ENCODE data around the gene ADARB1.
"Not testable (repeated sequence)": the region's sequence is repeated elsewhere in the genome, so short reads cannot be mapped to it uniquely, and the experiment has no call there.

ADARB1 gene, protein sequence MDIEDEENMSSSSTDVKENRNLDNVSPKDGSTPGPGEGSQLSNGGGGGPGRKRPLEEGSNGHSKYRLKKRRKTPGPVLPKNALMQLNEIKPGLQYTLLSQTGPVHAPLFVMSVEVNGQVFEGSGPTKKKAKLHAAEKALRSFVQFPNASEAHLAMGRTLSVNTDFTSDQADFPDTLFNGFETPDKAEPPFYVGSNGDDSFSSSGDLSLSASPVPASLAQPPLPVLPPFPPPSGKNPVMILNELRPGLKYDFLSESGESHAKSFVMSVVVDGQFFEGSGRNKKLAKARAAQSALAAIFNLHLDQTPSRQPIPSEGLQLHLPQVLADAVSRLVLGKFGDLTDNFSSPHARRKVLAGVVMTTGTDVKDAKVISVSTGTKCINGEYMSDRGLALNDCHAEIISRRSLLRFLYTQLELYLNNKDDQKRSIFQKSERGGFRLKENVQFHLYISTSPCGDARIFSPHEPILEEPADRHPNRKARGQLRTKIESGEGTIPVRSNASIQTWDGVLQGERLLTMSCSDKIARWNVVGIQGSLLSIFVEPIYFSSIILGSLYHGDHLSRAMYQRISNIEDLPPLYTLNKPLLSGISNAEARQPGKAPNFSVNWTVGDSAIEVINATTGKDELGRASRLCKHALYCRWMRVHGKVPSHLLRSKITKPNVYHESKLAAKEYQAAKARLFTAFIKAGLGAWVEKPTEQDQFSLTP

DNA sequence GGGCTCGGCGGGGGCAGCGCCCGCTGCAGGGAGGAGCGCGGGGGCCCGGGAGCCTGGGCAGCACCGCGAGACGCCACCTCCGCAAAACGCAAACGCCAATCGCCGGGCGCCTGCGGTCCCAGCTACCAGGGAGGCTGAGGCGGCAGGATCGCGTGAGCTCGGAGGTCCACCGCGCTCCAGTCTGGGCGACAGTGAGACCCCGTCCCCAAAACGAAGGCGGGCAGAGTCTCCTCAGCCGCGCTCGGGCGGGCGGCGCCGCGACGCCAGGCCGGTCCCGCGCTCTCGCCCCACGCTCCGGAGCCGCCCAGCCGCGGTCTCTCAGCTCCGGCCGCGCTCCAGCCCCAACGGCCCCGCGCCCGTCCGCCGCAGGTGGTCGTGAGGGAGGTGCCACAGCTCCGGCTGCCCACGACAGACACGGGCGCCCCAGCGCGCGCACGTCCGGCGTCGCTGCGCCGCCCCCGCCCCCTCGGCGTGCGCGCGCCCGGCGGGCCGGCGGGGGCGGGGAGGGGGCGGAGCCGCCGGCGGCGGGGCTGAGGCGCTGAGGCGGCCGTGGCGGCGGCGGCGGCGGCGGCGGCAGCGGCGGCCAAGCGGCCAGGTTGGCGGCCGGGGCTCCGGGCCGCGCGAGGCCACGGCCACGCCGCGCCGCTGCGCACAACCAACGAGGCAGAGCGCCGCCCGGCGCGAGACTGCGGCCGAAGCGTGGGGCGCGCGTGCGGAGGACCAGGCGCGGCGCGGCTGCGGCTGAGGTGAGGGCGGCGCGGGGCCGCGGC, at the start of gene ADARB1:
TSS of gene ADARB1 (plus strand) at position 533 of the 770 bp plus-strand sequence. CDS start 97,077 bp downstream, outside the sequence.
- DNase-seq, result peak; percentile 31

DNA sequence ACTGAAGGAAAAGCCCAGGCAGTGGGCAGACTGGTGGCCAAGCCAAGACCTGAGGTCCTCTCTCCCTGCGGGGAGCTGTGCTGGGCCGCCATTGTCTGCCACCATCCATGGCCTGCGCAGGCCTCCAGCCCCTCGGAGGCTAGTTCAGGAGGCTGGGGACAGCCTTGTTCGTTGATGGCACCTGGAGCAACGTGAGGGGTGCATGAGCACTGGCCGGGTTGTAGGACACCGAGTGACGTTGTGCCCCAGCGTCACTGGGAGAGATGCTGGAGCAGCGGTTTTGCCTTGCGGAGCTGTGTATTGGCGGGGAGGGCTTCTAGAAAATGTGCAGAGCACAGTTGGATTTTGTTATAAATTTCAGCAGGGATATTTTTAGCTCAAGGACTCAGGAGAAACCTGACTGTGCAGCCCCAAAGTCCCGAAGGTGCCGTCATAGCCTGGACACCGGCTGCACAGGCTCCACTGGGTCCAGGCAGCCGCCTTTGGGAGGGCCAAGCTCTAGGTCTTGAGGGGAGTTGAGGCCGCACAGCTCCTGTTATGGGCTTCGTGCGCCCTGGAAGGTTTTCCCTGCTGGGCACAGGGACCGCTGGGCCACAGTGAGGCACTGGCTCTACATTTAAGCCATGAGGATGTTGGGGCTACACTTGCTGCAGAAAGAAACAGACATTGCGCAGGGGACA, 48.2 kb upstream of the ADARB1 start:
- DNase-seq, result no peak

- DNase-seq, result no peak
These were observed 47.6 kb upstream of the ADARB1 start for GRCh38 chr21:45026826-45027225.

GRCh38 chr21:45027241-45028196, 46.9 kb upstream of the ADARB1 start:
- DNase-seq, result no peak

DNA sequence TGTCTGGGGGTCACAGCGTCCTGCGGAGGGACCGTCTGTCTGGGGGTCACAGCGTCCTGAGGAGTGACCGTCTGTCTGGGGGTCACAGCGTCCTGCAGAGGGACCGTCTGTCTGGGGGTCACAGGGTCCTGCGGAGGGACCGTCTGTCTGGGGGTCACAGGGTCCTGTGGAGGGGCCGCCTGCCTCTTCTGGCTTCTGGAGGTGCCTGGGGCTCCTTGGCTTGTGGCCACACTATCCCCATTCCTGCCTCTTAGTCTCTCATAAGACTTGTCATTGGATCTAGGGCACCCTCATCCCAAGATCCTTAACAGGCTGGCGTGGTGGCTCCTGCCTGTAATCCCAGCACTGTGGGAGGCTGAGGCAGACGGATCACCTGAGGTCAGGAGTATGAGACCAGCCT, 45.7 kb upstream of the ADARB1 start:
- not testable (repeated sequence) for DNase-seq

DNA sequence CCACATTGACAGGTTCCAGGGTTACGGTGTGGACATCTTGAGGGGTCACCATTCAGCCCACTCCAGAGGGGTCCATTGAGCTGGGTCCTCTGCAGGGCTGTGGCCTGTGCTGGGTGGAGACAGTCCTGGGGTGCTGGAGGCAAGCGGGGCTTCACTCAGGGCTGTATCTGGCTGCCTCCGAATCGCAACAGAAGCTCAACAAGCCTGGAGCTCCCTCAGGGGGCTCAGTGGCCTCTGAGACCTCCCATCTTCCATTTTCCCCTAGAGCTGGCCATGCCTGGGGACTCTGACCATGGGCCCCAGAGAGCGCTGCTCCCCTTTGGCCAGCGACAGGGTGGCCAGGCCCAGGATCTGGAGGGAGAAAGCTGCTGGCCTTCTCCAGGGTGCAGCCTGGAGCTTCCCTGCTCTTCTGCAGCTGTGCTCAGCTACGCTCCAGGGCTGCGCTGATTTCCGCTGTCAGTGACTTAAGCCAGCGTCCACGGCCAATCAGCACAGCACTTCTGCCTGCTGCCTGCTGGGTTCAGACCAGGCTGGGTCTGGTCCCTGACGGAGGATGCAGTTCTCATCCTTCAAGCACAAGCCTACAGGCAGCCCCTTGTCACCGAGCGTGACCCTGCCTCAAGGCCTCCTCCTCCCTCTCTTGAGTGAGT, 45.0 kb upstream of the ADARB1 start:
- DNase-seq, result no peak

DNA sequence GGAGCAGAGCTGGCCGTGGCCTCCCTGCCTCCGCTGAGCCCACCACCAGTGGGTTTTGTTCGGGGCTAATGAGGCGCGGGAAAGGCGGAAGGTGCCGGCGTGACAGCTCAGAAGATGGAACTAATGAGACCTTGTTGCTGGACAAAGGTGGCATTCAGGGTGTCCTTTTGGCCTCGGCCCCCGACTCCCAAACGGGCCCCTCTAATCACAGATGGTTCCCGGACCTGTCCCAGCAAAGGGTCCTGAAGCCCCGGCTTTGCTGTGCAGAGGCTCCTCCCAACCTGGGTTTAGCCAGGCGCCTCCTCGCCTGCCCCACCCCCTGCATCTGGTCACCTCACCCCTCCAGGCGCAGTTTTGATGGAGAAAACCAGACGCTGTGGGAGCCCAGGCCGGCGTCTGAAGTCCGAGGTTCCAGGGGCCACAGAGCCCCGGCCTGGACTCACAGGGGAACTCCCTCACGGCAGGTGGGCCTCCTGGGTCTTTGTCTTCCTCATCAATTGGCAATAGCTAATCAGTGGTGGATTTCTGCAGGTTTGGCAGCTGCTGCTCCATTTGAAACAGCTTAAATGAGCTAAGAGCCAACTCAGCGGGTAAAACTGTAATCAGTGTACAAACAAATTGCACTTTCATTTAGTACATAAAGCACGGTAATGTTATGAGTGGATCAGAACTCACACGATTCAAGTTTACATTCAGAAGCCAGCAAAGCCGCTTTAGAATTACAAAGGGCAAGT, 44.3 kb upstream of the ADARB1 start:
- DNase-seq, result no peak

GRCh38 chr21:45030682-45031570, 43.5 kb upstream of the ADARB1 start:
- DNase-seq, result no peak

DNA sequence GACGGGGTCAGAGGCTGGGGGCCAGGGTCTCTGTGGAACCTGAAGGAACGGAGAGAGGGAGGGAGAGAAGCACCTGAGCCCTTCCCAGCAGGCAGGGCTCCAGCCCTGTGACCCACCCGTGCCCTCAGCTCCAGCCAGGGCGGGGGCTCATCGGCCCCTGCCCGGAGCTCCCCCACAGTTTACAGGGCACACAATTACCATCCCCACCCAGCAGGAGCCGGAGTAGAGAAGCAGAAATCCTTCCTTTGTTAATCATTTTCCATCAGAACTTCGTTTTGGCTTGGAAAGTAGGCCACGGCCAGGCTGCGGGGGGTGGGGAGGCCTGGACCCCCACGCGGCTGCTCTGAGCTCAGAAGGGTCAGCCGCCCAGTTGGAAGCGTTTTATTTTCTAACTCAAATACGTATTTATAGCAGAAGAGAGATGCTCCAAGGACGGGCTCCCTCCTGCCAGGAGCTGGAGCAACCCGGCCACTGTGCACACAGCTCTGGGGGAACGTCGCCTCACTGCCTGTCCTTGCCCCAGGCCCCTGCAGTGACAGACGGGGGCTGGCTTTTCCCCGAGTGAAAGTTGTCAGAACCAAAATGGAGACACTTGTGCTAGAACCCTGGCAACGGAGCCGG, 42.7 kb upstream of the ADARB1 start:
- no peak for DNase-seq

GRCh38 chr21:45032332-45032731, 42.0 kb upstream of the ADARB1 start:
- DNase-seq, result no peak

- no peak for DNase-seq
These were observed 41.2 kb upstream of the ADARB1 start for GRCh38 chr21:45032977-45033710.

- no peak for DNase-seq
These were observed 40.4 kb upstream of the ADARB1 start for GRCh38 chr21:45033791-45034555.

- no peak for DNase-seq
These were observed 39.6 kb upstream of the ADARB1 start for GRCh38 chr21:45034556-45035476.

- no peak for DNase-seq
These were observed 38.9 kb upstream of the ADARB1 start for GRCh38 chr21:45035477-45035848.

DNA sequence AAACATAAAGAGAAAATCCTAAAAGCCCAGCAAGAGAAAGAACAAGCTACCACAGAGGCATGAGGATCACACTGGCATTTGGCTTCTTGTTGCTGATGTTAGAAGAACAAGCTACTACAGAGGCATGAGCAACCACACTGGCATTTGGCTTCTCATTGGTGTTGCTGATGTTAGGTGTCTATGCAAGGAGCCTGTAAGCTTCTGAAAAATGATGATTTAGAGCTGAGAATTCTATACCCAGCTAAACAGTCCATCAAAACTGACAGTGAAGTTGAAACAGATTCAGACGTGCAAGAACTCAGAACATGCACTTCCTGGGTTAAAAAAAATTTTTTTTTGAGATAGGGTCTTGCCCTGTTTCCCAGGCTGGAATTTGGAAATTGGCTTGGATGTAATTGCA, 37.8 kb upstream of the ADARB1 start:
- no peak for DNase-seq

DNA sequence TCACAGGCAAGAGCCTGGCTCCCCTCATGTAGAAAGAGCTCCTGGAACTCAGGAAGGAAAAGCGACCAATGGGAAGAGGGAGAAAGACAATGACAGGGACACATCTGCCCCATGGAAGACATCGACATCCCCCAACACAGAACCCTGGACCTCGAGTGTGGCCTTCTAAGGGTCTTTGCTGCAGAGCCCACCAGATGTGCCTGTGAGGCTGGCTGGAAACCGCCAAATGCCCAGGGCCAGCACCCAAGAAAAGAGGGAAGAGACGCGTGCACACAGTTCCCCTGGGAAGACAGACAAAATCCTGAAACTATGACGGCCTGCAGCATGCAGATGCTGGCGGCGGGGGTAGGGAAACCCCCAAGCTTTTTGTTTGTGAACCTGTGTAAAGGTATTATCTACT, 36.4 kb upstream of the ADARB1 start:
- DNase-seq, result no peak
